SIG-M5 treated with dmso at 0.1 percent for 504 hours (cell line): ENCODE measurements around the gene ZNF888.
"Not testable (repeated sequence)": the region's sequence is repeated elsewhere in the genome, so short reads cannot be mapped to it uniquely, and the experiment has no call there.

Source experiments
- DNase-seq: peaks from one replicate; lab custom pipeline; 2025; ENCODE audit not compliant: unreplicated experiment; lab: John Stamatoyannopoulos, UW

Gene ZNF888

DNA sequence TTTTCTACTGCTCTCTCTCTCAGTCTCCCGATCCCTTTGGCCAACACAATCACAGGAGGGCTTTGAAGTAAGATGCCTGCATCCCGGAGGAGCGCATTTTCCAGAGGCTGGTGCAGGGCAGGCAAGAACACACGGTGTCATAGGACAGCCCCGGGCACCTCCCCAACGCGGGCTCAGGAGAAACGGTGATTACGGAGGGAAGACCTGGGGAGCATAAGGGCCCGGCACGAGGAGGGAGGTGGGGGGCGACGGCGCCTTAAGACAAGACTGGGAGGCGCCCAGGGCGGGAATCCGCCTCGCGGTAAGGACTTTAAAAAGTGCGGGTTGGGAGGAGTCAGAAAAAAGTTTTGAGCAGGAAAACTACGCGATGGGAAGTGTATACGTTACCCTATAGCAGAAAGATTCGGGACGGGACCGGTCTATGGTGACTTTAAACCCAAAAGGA is 18.7 kb upstream of the ZNF888 start:
- DNase-seq: no peak

DNA sequence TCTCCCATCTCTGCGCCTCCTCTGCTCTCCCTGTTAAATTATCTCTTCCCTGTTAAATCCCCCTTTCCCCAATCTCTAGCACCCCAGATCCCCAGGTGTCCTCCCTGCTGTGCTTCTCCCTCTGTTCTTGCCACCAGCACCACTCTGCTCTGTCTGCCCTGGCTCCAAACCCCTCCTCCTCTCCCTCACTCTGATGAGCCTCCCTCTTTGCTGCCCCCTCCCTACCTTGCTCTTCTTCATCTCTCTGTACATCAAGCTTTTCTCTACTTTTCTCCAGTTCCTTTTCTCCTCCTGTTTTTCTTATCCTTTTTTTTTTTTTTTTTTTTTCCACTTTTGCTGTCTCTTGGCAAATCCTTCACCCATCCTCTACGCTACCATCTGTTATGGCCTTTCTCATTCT is 18.3 kb upstream of the ZNF888 start:
- not testable (repeated sequence) for DNase-seq

DNA sequence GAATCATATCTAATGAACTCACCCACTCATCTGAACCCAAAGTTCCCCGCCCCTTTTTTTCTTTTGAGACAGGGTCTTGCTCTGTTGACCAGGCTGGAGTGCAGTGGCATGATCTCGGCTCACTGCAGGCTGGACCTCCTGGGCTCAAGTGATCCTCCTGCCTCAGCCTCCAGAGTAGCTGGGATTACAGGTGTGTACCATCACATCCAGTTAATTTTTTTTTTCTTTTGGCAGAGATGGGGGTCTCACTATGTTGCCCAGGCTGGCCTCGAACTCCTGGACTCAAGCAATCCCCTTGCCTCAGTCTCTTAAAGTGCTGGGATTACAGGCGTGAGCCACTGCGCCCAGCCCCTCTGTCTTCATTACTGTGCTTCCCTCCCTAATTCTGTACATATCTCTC is 17.7 kb upstream of the ZNF888 start:
- DNase-seq: not testable (repeated sequence)

DNA sequence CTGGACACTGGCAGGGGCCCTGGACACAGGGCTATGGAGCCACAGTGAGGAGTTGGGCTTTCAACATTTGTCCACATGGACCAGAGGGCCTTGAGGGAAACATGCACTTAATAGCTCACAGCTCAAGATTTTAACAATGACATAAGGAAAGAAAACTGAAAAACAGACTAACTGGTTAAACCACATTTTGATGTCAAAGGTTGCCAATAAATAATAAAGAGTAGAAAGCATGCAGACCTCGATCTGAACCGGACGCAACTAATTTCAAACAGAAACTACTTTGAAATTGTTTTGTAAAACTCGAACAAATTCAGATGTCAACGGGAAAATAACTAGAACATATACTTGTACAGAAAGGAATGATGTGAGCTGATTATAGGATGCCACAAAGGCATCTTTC is 15.5 kb upstream of the ZNF888 start:
- no peak for DNase-seq

DNA sequence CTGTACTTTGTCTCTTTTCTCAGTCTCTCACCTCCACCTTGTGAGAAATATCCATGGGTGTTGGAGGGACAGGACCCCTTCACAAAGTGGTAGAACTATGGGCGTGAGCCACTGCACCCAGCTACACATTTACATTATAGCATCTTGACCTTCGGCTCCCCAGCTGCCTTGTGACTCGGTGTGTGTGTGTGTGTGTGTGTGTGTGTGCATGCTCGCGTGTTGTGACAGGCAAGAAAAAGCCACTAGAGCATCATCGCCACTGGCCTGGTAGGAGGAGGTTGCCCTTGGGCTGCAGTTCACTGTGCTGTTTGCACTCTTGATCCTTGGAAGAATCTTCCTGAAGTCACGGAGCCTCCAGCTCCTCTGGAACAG is 13.7 kb upstream of the ZNF888 start:
- DNase-seq: no peak

DNA sequence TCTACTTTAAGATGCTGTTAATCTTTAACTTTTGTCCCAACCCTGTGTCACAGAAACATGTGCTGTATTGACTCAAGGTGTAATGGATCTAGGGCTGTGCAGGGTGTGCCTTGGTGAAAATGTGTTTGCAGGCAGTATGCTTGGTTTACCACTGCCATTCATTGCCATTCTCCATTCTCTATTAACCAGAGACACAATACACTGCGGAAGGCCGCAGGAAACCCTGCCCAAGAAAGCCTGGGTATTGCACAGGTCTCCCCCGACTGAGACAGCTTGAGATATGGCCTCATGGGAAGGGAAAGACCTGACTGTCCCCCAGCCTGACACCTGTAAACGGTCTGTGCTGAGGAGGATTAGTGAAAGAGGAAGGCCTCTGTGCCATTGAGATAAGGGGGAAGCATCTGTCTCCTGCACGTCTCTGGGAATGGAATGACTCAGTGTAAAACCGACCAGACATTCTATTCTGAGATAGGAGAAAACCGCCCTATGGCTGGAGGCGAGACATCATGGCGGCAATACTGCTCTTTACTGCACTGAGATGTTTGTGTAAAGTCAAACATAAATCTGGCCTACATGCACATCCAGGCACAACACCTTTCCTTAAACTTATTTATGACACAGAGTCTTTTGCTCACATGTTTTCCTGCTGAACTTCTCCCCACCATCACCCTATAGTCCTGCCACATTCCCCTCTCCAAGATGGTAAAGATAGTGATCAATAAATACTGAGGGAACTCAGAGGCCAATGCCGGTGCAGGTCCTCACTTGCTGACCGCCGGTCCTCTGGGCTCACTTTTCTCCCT is 13.1 kb upstream of the ZNF888 start:
- DNase-seq: no peak

DNA sequence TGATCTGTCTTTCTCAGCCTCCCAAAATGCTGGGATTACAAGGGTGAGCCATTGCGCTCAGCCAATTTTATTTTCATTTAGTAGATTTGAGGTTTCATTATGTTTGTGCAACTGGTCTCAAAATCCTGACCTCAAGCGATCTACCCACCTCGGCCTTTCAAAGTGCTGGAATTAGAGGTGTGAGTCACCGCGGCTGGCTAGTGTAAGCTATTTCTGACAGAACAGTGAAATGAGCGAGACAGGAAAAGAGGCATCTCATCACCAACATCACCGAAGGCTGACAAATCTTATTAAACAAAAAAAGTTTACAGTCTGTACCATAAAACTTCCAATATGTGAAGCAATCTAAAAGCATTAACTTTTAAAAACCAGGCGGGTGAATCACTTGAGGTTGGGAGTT is 12.2 kb upstream of the ZNF888 start:
- DNase-seq: no peak

DNA sequence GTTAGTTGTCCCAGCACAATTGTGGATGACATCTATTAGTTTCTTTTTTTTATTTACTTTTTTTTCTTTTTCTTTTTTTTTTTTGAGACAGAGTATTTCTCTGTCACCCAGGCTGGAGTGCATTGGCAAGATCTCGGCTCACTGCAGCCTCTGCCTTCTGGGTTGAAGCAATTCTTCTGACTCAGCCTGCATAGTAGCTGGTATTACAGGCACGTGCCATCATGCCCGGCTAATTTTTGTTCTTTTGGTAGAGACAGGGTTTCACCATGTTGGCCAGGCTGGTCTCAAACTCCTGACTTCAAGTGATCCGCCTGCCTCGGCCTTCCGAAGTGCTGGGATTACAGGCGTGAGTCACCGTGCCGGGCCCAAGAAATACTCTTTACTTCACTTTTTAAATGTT is 1.4 kb upstream of the ZNF888 start:
- not testable (repeated sequence) for DNase-seq

DNA sequence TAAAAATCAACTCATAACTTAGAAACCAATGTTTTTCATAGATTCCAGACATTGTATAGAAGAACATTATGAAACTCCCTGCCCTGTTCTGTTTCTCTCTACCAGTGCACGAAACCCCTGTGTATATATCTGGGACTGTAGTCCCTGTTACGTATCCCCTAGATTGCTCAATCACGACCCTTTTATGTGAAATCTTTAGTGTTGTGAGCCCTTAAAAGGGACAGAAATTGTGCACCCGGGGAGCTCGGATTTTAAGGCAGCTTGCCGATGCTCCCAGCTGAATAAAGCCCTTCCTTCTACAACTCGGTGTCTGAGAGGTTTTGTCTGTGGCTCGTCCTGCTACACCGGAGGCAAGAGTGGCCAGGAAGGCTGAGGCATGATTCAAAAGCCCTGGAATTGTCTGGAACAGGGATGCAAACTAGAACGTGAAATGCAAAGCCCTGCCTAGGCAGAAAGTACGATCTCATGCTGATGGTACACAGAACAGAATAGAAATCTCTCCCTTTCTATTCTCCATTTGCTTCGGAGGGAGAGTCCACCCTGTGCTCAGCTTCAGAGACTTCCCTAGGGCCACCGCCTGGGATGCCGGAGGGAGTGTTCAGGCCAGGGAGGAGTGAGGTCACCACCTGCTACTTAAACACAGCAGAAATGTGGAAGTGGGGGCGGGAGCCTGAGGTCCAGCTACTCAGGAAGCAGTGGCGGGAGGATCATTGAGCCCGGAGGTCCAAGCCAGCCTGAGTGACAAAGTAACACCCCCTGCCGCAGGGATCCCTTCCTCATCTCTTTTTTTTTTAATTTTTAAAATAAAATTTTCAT is 758 bp upstream of the ZNF888 start:
- DNase-seq: peak; percentile 13

DNA sequence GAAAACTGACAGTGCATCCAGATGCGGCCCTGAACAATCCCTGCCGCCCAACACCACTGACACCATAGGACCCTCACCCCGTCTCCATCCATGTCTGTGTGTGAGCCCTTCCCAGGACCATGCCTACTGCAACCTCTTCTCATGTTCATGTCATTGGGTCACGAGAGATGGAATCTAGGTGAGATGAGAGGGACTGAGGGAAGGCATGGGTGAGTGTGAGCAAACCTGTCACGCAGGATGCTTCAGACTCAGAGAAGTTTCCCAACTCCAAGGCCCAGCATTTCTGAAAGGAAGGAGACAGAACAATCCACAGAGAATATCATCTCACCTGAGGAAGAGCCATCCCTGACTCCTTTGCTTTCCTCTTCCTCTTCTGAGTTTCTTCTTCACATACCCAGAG is 5.7 kb downstream of the ZNF888 start:
- no peak for DNase-seq

DNA sequence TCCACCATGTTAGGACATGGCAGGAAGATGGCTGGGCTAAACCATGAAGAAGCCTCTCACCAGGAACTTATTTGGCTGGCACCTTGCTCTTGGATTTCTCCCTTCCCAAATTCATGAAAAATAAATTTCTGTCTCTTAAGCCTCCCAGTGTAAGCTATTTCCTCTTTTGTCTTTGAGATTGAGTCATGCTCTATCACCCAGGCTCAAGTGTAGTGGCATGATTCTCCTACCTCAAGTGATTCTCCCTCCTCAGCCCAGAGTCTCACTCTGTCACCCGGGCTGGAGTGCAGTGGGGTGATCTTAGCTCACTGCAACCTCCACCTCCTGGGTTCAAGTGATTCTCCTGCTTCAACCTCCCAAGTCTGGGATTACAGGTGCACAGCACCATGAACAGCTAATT is 12.6 kb downstream of the ZNF888 start:
- DNase-seq: no peak

DNA sequence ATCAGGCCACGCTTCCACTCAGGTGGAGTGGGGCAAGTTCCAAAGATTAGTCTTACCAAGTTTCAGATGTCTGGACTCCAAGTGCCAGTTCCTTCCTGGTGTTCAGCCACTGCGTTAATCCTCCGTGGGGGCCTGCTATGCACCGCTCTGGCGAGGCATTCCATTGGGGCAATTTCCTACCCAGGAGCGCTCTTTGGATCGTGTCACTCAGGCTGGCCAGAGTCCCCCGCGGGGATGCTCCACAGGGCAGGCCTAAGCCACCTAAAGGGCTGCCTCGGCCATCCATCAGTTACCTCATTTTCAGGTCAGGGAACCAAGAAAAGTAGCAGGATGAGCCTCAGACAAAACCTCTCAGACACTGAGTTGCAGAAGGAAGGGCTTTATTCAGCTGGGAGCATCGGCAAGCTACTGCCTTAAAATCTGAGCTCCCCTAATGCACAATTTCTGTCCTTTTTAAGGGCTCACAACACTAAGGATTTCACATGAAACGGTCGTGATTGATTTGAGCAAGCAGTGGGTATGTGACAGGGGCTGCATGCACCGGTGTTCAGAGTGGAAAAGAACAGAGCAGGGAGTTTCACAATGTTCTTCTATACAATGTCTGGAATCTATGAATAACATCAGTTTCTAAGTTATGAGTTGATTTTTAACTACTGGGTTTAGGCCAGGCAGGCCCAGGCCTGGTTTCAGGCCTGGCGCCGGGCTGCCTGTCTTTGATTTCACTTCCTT is 19.0 kb downstream of the ZNF888 start:
- not testable (repeated sequence) for DNase-seq

DNA sequence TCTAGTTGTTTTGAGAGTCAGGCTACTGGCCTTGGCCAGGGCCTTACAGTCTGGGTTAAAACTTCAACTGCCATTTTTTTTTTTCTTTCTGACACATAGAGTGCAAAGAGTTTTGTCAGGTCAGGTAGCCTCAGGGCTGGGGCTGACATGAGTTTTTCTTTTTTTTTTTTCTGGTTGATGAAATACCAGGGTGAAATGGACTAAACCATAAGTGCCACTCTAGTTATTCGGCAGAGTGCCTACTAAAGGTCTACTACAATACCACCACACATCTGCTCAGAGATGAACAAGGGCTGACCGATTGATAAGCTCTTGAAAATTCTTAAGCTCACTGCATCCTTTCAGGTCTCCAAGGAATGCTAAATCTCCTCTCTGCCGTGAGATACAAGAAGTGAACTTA is 21.4 kb downstream of the ZNF888 start:
- DNase-seq: no peak

DNA sequence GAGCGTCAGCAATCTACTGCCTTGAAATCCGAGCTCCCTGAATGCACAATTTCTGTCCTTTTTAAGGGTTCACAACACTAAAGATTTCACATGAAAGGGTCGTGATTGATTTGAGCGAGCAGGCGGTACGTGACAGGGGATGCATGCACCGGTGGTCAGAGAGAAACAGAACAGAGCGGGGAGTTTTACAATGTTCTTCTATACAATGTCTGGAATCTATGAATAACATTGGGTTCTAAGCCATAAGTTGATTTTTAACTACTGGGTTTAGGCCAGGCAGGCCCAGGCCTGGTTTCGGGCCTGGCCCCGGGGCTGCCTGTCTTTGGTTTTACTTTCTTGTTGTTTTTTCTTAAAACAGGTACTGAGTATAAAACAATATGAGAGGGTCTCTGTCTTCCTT is 24.6 kb downstream of the ZNF888 start:
- DNase-seq: not testable (repeated sequence)

DNA sequence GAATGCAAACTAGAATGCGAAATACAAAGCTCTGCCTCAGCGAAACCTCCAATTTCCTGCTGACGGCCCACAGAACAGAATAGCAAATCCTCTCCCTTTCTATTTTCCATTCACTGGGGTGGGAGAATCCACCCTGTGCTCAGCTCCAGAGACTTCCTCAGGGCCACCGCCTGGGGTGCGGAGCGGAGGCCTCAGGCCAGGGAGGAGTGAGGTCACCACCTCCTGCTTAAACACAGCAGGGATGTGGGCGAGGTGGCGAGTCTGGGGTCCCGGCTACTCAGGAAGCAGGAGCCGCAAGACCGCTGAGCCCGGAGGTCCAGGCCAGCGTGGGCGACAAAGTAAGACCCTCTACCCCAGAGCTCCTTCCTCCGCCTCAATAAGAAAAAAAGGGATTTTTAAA is 25.1 kb downstream of the ZNF888 start:
- no peak for DNase-seq

DNA sequence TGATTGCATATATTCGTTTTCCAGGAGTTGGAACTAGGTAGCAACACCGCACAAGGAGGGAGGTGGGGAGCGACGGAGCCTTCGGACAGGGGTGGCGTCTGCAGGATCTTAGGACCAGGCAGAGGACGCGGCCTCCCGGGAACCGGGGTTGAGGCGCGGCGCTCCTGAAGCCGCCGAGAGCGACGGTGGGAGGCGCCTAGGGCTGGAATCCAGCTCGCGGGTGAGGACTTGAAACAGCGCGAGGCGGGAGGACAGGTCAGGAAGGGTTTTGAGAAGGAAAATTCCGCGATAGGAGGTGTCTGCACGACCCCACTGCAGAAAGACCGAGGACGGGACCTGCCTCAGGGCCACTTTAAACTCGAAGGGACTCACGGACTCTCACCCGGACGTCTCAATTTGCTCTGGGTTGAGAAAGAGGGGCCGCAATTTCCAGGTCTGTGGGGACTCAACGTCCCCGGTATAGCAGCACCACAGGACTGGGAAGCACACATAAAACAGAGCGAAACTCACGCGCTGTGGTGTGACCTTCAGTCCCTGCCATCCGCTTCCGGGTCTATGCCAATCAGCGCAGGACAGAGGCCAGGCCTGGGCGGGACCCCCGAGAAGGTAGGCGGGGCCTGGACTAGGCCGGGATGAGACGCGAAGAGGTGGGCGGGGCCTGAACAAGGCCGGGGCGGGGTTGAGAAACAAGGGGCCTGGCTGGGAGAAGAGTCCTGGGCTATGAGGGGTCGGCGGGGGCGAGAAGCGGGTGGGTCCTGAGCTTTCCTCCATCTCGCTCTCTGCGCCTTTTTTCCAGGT is 25.9 kb downstream of the ZNF888 start, which contains the start of gene ZNF320:
TSS of gene ZNF320 (minus strand) at position 498 of the 798 bp plus-strand sequence. CDS start 7,380 bp downstream, outside the sequence.
- DNase-seq: no peak

DNA sequence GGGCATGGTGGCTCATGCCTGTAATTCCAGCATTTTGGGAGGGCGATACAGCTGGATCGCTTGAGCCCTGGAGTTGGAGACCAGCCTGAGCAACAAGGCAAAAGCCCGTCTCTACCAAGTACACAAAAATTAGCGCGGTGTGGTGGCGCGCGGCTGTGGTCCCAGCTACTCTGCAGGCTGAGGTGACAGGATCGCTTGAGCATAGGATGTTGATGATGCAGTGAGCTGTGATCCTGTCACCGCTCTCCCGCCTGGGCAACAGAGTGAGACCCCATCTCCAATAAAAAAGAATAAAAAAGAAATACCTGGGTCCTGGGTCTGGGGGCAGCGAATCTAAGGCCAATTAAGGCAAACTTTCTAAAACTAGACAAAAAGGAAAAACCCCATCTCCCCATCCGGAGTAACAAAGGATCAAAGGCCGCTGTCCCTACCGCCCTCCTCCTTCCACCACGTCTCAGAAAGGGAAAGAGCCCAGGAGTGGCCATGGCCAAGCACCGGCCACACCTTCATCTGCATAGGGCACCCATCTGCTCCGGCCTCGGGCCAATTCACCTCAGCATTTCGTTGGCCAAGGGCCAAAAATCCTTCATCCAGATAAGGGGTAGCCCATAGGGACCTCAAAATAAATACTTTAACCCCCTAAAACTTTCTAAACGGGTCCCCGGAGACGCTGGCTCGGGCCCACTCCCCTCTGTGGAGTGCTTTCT is 26.6 kb downstream of the ZNF888 start:
- no peak for DNase-seq

DNA sequence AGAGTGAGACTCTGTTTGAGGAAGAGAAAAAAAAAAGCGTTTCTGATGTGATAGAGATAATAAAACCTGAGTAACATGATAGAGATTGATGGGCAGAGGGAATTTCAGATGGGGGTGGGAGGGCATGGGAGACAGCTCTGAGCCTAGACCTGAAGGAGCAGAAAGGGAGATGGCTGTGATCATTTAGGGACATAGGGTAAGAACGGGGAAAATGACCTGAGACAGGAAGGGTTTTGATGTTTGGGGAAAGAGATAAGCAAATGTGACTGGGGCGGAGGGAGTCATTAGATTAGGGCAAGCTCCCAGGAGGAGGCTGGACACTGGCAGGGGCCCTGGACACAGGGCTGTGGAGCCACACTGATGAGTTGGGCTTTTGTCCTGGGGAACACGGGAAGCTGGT is 31.9 kb downstream of the ZNF888 start:
- no peak for DNase-seq

DNA sequence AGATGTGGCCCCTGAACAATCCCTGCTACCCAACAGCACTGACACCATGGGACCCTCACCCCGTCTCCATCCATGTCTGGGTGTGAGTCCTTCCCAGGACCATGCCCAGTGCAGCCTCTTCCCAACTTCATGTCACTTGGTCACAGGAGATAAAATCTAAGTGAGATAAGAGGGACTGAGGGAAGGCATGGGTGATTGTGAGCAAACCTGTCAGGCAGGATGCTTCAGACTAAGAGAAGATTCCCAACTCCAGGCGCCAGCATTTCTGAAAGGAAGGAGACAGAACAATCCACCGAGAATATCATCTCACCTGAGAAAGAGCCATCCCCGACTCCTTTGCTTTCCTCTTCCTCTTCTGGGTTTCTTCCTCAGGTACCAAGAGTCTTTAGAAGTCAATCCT is 33.3 kb downstream of the ZNF888 start:
- no peak for DNase-seq

DNA sequence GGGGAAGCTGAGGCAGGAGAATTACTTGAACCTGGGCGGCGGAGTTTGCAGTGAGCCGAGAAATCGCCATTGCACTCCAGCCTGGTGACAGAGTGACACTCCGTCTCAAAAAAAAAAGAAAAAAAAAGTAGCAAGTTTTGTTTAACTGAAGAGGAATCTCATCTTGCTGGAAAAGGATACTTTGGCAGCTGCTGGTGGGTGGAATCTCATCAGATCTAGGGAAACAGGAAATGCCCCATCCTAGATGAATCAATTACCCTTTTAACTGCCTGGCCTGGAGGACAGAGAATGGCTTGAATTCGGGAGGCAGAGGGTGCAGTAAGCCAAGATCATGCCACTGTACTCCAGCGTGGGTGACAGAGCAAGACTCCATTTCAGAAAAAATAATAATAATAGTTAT is 34.2 kb downstream of the ZNF888 start:
- DNase-seq: no peak
